ENCODE data around the gene THSD4. TPM values are rescaled to one million over a fixed set of nuclear protein-coding genes. Genes with fewer than 3 reads are reported as not detected.
A peak's percentile ranks its signal among the peaks of the same experiment; 100 is the strongest.

The THSD4 gene
- polyA plus RNA-seq, 1 experiment, result 45.8 TPM

GRCh38 chr15:71294251-71294910 is 179.1 kb downstream of the THSD4 start:
- H3K9me3 ChIP-seq (ENCODE audit: control insufficient read depth, insufficient read depth, low read length), result no peaks in the 10 kb centered on the region
- no peak for TF ChIP-seq CTCF (IDR thresholded peaks at IDR 0.05; ENCODE audit: low read depth, low read length)
- H3K27me3 ChIP-seq (ENCODE audit: control insufficient read depth, insufficient read depth, low read length), result no peaks in the 10 kb centered on the region
- peak overlapping the region; percentile 99 for H3K27ac ChIP-seq (ENCODE audit: low read depth, low read length)
- peak; percentile 71 for DNase-seq (ENCODE audit: low read depth, low spot score)
- ChIA-PET CTCF (no interaction called here), POLR2A (interaction anchor here (0.6 to 1.9 kb wide), 7 partner anchors 10 to 251 kb away, joined by 3 to 6 read pairs (median 4); no protein-coding TSS in a partner anchor)
- no peak overlapping the region for H3K4me3 ChIP-seq (ENCODE audit: low read depth, low read length)

GRCh38 chr15:71294911-71295602 is 179.8 kb downstream of the THSD4 start:
- H3K4me3 ChIP-seq (ENCODE audit: low read depth, low read length), result no peak overlapping the region
- H3K9me3 ChIP-seq (ENCODE audit: control insufficient read depth, insufficient read depth, low read length), result no peaks in the 10 kb centered on the region
- H3K27me3 ChIP-seq (ENCODE audit: control insufficient read depth, insufficient read depth, low read length), result no peaks in the 10 kb centered on the region
- peak; percentile 98 for DNase-seq (ENCODE audit: low read depth, low spot score)
- peak overlapping the region; percentile 99 for H3K27ac ChIP-seq (ENCODE audit: low read depth, low read length)
- ChIA-PET CTCF (interaction anchor here (1.6 kb wide), 1 partner anchor 283 kb away, joined by 4 read pairs; no protein-coding TSS in a partner anchor), POLR2A (interaction anchor here (0.6 to 1.8 kb wide), 7 partner anchors 10 to 251 kb away, joined by 3 to 7 read pairs (median 4); no protein-coding TSS in a partner anchor)
- TF ChIP-seq CTCF (IDR thresholded peaks at IDR 0.05; ENCODE audit: low read depth, low read length), result no peak

GRCh38 chr15:71295603-71296314 is 180.5 kb downstream of the THSD4 start:
- Histone ChIP-seq H3K27me3 (ENCODE audit: control insufficient read depth, insufficient read depth, low read length) (no peaks in the 10 kb centered on the region), H3K9me3 (ENCODE audit: control insufficient read depth, insufficient read depth, low read length) (no peaks in the 10 kb centered on the region), H3K4me3 (ENCODE audit: low read depth, low read length) (no peak overlapping the region), H3K27ac (ENCODE audit: low read depth, low read length) (peak overlapping the region; percentile 99)
- POLR2A ChIA-PET, result interaction anchor here (0.7 to 1.8 kb wide), 7 partner anchors 9 to 176 kb away, joined by 3 to 7 read pairs (median 4); no protein-coding TSS in a partner anchor
- no peak for DNase-seq (ENCODE audit: low read depth, low spot score)
- TF ChIP-seq CTCF (IDR thresholded peaks at IDR 0.05; ENCODE audit: low read depth, low read length), result no peak
- CTCF ChIA-PET, result interaction anchor here (0.5 to 1.6 kb wide), 2 partner anchors 10 to 284 kb away, joined by 4 to 5 read pairs; no protein-coding TSS in a partner anchor

- no peak overlapping the region for H3K4me3 ChIP-seq (ENCODE audit: low read depth, low read length)
- H3K9me3 ChIP-seq (ENCODE audit: control insufficient read depth, insufficient read depth, low read length), result no peaks in the 10 kb centered on the region
- H3K27me3 ChIP-seq (ENCODE audit: control insufficient read depth, insufficient read depth, low read length), result no peaks in the 10 kb centered on the region
- ChIA-PET CTCF (interaction anchor here (0.5 to 1.6 kb wide), 3 partner anchors 10 to 284 kb away, joined by 4 to 7 read pairs (median 5); no protein-coding TSS in a partner anchor), POLR2A (interaction anchor here (0.7 to 1.8 kb wide), 2 partner anchors 21 to 36 kb away, joined by 3 to 7 read pairs; no protein-coding TSS in a partner anchor)
- no peak for TF ChIP-seq CTCF (IDR thresholded peaks at IDR 0.05; ENCODE audit: low read depth, low read length)
- no peak for DNase-seq (ENCODE audit: low read depth, low spot score)
- H3K27ac ChIP-seq (ENCODE audit: low read depth, low read length), result peak overlapping the region; percentile 88
These were observed 181.0 kb downstream of the THSD4 start for GRCh38 chr15:71296315-71296679.

Data from AG04450 (cell line).